ENCODE measurements around the gene RMRP. TPM values are rescaled to one million over a fixed set of nuclear protein-coding genes. Genes with fewer than 3 reads are reported as not detected.

Gene RMRP
- total RNA-seq, 1 donor from 2014 or later: 35,708 TPM

DNA sequence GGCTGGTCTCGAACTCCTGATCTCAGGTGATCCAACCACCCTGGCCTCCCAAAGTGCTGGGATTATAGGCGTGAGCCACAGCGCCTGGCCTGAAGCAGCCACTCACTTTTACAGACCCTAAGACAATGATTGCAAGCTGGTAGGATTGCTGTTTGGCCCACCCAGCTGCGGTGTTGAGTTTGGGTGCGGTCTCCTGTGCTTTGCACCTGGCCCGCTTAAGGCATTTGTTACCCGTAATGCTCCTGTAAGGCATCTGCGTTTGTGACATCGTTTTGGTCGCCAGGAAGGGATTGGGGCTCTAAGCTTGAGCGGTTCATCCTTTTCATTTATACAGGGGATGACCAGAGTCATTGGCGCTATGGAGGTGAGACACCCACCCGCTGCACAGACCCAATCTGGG lies 17.4 kb upstream of the RMRP start:
- no peak overlapping the region for H3K27ac Mint-ChIP-seq (ENCODE audit: unreplicated experiment)
- DNase-seq: no peak
- peaks cover 6% of the 10 kb centered on the region for H3K9me3 Mint-ChIP-seq (ENCODE audit: unreplicated experiment)
- peak overlapping the region; percentile 55 for H3K4me3 Mint-ChIP-seq (ENCODE audit: unreplicated experiment)
- peaks cover 2% of the 10 kb centered on the region for H3K27me3 Mint-ChIP-seq (ENCODE audit: unreplicated experiment)
- peaks cover 3% of the 10 kb centered on the region for H3K4me1 Mint-ChIP-seq (ENCODE audit: low read depth, unreplicated experiment)
- no peak for TF ChIP-seq CTCF (IDR thresholded peaks at IDR 0.05; ENCODE audit: partially characterized antibody, unreplicated experiment)
- H3K36me3 Mint-ChIP-seq (ENCODE audit: unreplicated experiment): no peaks in the 10 kb centered on the region

DNA sequence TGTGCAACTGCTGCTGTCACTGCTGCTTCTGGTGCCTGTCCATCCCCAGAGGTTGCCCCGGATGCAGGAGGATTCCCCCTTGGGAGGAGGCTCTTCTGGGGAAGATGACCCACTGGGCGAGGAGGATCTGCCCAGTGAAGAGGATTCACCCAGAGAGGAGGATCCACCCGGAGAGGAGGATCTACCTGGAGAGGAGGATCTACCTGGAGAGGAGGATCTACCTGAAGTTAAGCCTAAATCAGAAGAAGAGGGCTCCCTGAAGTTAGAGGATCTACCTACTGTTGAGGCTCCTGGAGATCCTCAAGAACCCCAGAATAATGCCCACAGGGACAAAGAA lies 16.2 kb upstream of the RMRP start:
- peaks cover 6% of the 10 kb centered on the region for H3K9me3 Mint-ChIP-seq (ENCODE audit: unreplicated experiment)
- H3K27me3 Mint-ChIP-seq (ENCODE audit: unreplicated experiment): peaks cover 4% of the 10 kb centered on the region
- H3K36me3 Mint-ChIP-seq (ENCODE audit: unreplicated experiment): no peaks in the 10 kb centered on the region
- no peak for TF ChIP-seq CTCF (IDR thresholded peaks at IDR 0.05; ENCODE audit: partially characterized antibody, unreplicated experiment)
- no peak overlapping the region for H3K4me3 Mint-ChIP-seq (ENCODE audit: unreplicated experiment)
- H3K27ac Mint-ChIP-seq (ENCODE audit: unreplicated experiment): no peak overlapping the region
- no peak for DNase-seq
- H3K4me1 Mint-ChIP-seq (ENCODE audit: low read depth, unreplicated experiment): peaks cover 3% of the 10 kb centered on the region

- peaks cover 4% of the 10 kb centered on the region for H3K27me3 Mint-ChIP-seq (ENCODE audit: unreplicated experiment)
- peaks cover 6% of the 10 kb centered on the region for H3K9me3 Mint-ChIP-seq (ENCODE audit: unreplicated experiment)
- peak within 1 kb of the TSS; percentile 79 for H3K4me3 Mint-ChIP-seq (ENCODE audit: unreplicated experiment)
- H3K27ac Mint-ChIP-seq (ENCODE audit: unreplicated experiment): no peak within 1 kb of the TSS
- H3K4me1 Mint-ChIP-seq (ENCODE audit: low read depth, unreplicated experiment): peaks cover 3% of the 10 kb centered on the region
- no peak for DNase-seq
- no peaks in the 10 kb centered on the region for H3K36me3 Mint-ChIP-seq (ENCODE audit: unreplicated experiment)
- TF ChIP-seq CTCF (IDR thresholded peaks at IDR 0.05; ENCODE audit: partially characterized antibody, unreplicated experiment): no peak
These were observed 15.6 kb upstream of the RMRP start, which contains the start of gene CA9 for GRCh38 chr9:35673132-35674024. CA9 (plus strand) TSS chr9:35673928; CDS start chr9:35673960, 32 bp downstream.

DNA sequence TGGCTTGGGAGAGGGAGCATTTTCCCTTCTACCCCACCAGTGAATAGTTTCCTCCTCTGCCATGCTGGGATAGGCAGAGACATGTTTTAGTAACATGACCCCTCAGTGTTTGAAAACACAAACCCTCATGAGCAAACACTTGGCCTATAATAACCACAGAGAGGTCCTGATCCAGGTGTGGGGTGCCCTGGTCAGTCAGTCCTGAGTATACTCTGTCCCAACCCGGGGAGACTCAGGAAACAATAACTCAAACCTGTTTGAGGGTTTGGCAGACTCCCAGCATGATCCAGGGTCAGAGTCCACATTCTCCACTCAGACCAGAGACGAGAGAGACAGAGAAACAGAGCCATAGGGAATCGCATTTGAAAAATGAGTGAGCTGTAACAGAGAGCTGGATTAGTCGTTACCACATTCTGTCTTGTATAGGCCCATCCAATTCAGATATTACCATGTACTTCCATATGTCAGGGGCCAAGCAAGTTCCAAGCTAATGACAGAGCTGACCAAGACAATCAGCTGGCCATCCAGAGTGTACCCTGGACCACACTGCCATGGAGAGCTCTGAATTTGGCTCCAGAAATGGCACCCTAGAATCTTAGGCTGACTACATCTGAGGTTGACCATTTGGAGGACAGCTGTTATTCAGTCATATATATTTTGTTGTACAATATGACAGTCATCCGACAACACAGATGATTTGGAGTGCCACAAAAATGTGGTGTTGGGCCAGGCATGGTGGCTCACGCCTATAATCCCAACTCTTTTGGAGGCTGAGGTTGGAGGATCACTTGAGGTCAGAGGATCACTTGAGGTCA lies 11.7 kb upstream of the RMRP start:
- Mint-ChIP-seq H3K27ac (ENCODE audit: unreplicated experiment) (no peak overlapping the region), H3K4me1 (ENCODE audit: low read depth, unreplicated experiment) (no peaks in the 10 kb centered on the region), H3K4me3 (ENCODE audit: unreplicated experiment) (no peak overlapping the region), H3K27me3 (ENCODE audit: unreplicated experiment) (peaks cover 6% of the 10 kb centered on the region), H3K36me3 (ENCODE audit: unreplicated experiment) (peaks cover 4% of the 10 kb centered on the region), H3K9me3 (ENCODE audit: unreplicated experiment) (peaks cover 3% of the 10 kb centered on the region)
- no peak for DNase-seq
- no peak for TF ChIP-seq CTCF (IDR thresholded peaks at IDR 0.05; ENCODE audit: partially characterized antibody, unreplicated experiment)

Measured in glutamatergic neuron (in vitro differentiated cells).